ENCODE results near the gene ZNF407. TPM values are rescaled to one million over a fixed set of nuclear protein-coding genes. Genes with fewer than 3 reads are reported as not detected.

ZNF407 gene
- total and polyA plus RNA-seq, 2 of the 13 experiments (the other 11 are each of a cell fraction or from before 2014, with no cell fraction given): 2.3 to 8.7 TPM

DNA sequence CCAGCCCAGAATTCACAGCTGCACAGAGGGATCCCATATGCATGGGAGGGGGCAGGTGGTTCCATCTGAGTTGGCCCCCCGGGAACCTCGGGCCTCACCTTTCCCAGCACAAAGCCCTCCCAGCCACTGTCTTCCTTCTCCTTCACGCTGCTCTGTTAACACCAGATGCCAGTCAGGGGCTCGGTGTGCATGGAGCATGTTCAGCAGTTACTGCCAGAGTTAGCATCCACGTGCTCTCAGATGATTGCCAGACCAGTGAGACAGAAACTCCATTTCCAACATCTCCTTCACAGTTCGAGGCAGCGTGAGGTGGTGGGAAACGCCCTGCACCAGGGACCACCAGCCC is 510.2 kb downstream of the ZNF407 start:
- Histone ChIP-seq H3K4me3 (replicated peaks in 1 of 3; ENCODE audit: insufficient read depth in 1 of 3, low read depth in 2 of 3, low read length in 3 of 3) (no peak overlapping the region), H3K27me3 (ENCODE audit: control insufficient read depth in 1 of 2, insufficient read depth in 2 of 2, low read length in 2 of 2) (peaks cover 8 to 88% of the 10 kb centered on the region in 2 experiments), H3K27ac (ENCODE audit: extremely low read length, insufficient read depth, low read length) (no peak overlapping the region), H3K9me3 (ENCODE audit: low read length) (no peaks in the 10 kb centered on the region), H2AFZ (ENCODE audit: low read length) (no peak overlapping the region), H4K20me1 (ENCODE audit: insufficient read depth, low read length) (no peaks in the 10 kb centered on the region), H3K79me2 (ENCODE audit: insufficient read depth, low read length) (no peaks in the 10 kb centered on the region), H3K4me1 (ENCODE audit: insufficient read depth, low read length) (no peaks in the 10 kb centered on the region), H3K9ac (ENCODE audit: insufficient read depth, low read depth, low read length) (no peak overlapping the region), H3K36me3 (replicated peaks in 1 of 2; ENCODE audit: control insufficient read depth in 1 of 2, insufficient read depth in 2 of 2, low read length in 2 of 2) (no peaks in the 10 kb centered on the region), H3K4me2 (ENCODE audit: low read depth, low read length) (no peak overlapping the region)
- intact Hi-C loops (cut with micrococcal nuclease; ENCODE audit: unreplicated experiment): no loop called here
- TF ChIP-seq ZNF549 (CRISPR knock-in tag; IDR thresholded peaks at IDR 0.05): no peak
- TF ChIP-seq, protein P1, sequence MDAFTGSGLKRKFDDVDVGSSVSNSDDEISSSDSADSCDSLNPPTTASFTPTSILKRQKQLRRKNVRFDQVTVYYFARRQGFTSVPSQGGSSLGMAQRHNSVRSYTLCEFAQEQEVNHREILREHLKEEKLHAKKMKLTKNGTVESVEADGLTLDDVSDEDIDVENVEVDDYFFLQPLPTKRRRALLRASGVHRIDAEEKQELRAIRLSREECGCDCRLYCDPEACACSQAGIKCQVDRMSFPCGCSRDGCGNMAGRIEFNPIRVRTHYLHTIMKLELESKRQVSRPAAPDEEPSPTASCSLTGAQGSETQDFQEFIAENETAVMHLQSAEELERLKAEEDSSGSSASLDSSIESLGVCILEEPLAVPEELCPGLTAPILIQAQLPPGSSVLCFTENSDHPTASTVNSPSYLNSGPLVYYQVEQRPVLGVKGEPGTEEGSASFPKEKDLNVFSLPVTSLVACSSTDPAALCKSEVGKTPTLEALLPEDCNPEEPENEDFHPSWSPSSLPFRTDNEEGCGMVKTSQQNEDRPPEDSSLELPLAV (CRISPR knock-in tag; conservative IDR thresholded peaks at IDR 0.05; ENCODE audit: low read depth): no peak
- no peak for TF ChIP-seq SIN3A (IDR thresholded peaks at IDR 0.05; ENCODE audit: borderline replicate concordance, low read depth, low read length)
- TF ChIP-seq ZNF224 (CRISPR knock-in tag; IDR thresholded peaks at IDR 0.05): no peak
- no peak for TF ChIP-seq MED1 (CRISPR knock-in tag; IDR thresholded peaks at IDR 0.05)
- TF ChIP-seq, protein P2, sequence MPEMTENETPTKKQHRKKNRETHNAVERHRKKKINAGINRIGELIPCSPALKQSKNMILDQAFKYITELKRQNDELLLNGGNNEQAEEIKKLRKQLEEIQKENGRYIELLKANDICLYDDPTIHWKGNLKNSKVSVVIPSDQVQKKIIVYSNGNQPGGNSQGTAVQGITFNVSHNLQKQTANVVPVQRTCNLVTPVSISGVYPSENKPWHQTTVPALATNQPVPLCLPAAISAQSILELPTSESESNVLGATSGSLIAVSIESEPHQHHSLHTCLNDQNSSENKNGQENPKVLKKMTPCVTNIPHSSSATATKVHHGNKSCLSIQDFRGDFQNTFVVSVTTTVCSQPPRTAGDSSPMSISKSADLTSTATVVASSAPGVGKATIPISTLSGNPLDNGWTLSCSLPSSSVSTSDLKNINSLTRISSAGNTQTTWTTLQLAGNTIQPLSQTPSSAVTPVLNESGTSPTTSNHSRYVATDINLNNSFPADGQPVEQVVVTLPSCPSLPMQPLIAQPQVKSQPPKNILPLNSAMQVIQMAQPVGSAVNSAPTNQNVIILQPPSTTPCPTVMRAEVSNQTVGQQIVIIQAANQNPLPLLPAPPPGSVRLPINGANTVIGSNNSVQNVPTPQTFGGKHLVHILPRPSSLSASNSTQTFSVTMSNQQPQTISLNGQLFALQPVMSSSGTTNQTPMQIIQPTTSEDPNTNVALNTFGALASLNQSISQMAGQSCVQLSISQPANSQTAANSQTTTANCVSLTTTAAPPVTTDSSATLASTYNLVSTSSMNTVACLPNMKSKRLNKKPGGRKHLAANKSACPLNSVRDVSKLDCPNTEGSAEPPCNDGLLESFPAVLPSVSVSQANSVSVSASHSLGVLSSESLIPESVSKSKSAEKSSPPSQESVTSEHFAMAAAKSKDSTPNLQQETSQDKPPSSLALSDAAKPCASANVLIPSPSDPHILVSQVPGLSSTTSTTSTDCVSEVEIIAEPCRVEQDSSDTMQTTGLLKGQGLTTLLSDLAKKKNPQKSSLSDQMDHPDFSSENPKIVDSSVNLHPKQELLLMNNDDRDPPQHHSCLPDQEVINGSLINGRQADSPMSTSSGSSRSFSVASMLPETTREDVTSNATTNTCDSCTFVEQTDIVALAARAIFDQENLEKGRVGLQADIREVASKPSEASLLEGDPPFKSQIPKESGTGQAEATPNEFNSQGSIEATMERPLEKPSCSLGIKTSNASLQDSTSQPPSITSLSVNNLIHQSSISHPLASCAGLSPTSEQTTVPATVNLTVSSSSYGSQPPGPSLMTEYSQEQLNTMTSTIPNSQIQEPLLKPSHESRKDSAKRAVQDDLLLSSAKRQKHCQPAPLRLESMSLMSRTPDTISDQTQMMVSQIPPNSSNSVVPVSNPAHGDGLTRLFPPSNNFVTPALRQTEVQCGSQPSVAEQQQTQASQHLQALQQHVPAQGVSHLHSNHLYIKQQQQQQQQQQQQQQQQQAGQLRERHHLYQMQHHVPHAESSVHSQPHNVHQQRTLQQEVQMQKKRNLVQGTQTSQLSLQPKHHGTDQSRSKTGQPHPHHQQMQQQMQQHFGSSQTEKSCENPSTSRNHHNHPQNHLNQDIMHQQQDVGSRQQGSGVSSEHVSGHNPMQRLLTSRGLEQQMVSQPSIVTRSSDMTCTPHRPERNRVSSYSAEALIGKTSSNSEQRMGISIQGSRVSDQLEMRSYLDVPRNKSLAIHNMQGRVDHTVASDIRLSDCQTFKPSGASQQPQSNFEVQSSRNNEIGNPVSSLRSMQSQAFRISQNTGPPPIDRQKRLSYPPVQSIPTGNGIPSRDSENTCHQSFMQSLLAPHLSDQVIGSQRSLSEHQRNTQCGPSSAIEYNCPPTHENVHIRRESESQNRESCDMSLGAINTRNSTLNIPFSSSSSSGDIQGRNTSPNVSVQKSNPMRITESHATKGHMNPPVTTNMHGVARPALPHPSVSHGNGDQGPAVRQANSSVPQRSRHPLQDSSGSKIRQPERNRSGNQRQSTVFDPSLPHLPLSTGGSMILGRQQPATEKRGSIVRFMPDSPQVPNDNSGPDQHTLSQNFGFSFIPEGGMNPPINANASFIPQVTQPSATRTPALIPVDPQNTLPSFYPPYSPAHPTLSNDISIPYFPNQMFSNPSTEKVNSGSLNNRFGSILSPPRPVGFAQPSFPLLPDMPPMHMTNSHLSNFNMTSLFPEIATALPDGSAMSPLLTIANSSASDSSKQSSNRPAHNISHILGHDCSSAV (CRISPR knock-in tag; IDR thresholded peaks at IDR 0.05; ENCODE audit: borderline replicate concordance): no peak
- TF ChIP-seq, protein P3, sequence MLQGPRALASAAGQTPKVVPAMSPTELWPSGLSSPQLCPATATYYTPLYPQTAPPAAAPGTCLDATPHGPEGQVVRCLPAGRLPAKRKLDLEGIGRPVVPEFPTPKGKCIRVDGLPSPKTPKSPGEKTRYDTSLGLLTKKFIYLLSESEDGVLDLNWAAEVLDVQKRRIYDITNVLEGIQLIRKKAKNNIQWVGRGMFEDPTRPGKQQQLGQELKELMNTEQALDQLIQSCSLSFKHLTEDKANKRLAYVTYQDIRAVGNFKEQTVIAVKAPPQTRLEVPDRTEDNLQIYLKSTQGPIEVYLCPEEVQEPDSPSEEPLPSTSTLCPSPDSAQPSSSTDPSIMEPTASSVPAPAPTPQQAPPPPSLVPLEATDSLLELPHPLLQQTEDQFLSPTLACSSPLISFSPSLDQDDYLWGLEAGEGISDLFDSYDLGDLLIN (CRISPR knock-in tag; IDR thresholded peaks at IDR 0.05; ENCODE audit: borderline replicate concordance): no peak
- TF ChIP-seq ZNF552 (CRISPR knock-in tag; IDR thresholded peaks at IDR 0.05; ENCODE audit: borderline replicate concordance): no peak
- TF ChIP-seq RBAK (CRISPR knock-in tag; IDR thresholded peaks at IDR 0.05): no peak
- TF ChIP-seq ZNF567 (CRISPR knock-in tag; IDR thresholded peaks at IDR 0.05; ENCODE audit: borderline replicate concordance): no peak
- no peak for TF ChIP-seq ZNF331 (CRISPR knock-in tag; IDR thresholded peaks at IDR 0.05)
- FAIRE-seq: no peak
- in situ Hi-C loops (cut with HindIII; ENCODE audit: extremely low pct_ligation_motif_present, low pct_unique_long_range_greater_than_20kb): no loop called here
- ChIA-PET POLR2A (no interaction called here), CTCF (ENCODE audit: low intra/inter-chr PET ratio, low total read pairs) (no interaction called here)
- ATAC-seq: no peak
- BruUV-seq (replicated peaks): no TSS peak
- DNase-seq (ENCODE audit: low spot score): no peak
- 16% methylated on average over 4 of the region's 8 CpGs for WGBS (ENCODE audit: low lambda C conversion rate)
